ENCODE data around the gene CTCF.

The CTCF gene

DNA sequence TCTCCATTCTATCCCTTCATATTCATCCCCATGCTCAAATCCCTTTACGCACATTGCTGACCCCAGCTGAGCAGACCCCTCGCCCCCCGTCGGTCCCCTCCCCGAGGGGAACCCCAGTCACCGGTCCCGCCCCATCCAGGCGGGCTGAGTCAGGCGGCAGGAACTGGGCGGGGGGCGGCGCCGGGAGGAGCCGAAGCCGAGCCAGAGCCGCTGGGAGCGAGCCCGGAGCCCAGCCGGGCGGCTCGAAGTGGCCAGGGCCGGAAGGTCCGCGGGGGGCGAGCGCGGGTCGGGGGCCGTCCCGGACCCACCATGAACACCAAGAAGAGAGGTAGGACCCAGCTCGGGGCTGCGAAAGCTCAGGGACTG, 25.1 kb upstream of the CTCF start:
- peak; percentile 60 for DNase-seq (ENCODE audit: low read depth)
- TF ChIP-seq, protein P1, sequence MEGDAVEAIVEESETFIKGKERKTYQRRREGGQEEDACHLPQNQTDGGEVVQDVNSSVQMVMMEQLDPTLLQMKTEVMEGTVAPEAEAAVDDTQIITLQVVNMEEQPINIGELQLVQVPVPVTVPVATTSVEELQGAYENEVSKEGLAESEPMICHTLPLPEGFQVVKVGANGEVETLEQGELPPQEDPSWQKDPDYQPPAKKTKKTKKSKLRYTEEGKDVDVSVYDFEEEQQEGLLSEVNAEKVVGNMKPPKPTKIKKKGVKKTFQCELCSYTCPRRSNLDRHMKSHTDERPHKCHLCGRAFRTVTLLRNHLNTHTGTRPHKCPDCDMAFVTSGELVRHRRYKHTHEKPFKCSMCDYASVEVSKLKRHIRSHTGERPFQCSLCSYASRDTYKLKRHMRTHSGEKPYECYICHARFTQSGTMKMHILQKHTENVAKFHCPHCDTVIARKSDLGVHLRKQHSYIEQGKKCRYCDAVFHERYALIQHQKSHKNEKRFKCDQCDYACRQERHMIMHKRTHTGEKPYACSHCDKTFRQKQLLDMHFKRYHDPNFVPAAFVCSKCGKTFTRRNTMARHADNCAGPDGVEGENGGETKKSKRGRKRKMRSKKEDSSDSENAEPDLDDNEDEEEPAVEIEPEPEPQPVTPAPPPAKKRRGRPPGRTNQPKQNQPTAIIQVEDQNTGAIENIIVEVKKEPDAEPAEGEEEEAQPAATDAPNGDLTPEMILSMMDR (IDR thresholded peaks at IDR 0.05; ENCODE audit: insufficient read depth, low read depth, low read length, missing control alignments), result no peak
- H3K4me3 ChIP-seq (ENCODE audit: low read length), result peak overlapping the region; percentile 59

DNA sequence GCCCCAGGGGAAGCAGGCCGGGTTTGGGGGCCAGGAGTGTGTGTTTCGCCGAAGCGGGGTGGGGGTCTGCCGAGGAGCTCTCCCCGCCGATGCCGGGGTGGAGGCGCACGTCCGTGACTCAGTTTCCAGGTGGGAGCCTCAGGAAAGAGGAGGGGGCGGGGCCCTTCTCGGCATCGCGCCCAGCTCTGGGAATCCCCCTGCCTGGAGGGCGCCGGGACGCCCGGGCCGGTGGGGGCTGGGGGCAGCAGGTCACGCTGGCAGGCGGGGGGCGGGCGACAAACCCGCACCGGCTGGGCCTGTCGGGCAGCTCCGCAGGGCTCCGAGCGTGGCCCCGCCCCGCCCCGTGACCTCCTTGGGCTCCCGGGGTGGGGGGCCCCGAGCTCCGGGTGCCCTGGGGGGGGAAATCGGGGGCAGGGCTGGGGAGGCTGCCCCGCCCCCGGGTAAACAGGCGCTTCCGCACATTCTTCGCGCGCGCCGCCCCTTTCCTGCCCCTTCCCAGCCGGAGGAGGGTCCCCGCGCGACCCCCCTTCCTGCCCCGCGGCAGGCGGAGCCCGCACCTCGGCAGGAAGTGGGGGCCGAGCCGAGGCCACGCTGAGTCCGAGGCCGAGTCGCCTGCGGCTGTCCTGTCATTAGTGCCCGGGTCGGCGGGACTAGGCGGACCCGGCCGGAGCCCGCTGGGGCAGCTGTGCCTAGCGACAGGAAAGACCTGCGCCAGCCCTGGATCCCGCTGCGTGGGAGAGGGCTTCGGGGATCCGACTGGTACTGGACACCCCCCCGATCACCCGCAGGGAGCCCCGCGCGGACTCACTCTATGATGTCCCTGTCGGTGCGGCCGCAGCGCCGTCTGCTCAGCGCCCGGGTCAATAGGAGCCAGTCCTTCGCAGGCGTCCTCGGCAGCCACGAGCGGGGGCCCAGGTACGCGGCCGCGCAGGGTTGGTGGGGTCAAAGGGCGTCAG, 24.4 kb upstream of the CTCF start:
- peak overlapping the region; percentile 59 for H3K4me3 ChIP-seq (ENCODE audit: low read length)
- TF ChIP-seq, protein P1 (IDR thresholded peaks at IDR 0.05; ENCODE audit: insufficient read depth, low read depth, low read length, missing control alignments), result no peak
- DNase-seq (ENCODE audit: low read depth), result no peak

DNA sequence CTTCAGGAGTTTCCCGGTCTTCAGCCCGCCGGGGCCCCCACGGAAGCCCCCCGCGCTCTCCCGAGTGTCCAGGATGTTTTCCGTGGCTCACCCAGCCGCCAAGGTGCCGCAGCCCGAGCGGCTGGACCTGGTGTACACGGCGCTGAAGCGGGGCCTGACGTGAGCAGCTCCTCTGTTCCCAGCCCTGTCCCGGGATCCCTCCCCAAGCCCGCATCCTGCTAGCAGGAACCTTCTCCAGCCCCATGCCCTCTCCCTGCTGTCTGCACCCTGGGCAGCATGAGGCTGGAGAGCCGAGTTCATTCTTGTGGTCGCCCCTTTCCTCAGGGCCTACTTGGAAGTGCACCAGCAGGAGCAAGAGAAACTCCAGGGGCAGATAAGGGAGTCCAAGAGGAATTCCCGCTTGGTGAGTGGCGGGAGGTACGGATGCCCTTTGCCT, 23.6 kb upstream of the CTCF start:
- no peak for DNase-seq (ENCODE audit: low read depth)
- peak overlapping the region; percentile 59 for H3K4me3 ChIP-seq (ENCODE audit: low read length)
- TF ChIP-seq, protein P1 (IDR thresholded peaks at IDR 0.05; ENCODE audit: insufficient read depth, low read depth, low read length, missing control alignments), result no peak

DNA sequence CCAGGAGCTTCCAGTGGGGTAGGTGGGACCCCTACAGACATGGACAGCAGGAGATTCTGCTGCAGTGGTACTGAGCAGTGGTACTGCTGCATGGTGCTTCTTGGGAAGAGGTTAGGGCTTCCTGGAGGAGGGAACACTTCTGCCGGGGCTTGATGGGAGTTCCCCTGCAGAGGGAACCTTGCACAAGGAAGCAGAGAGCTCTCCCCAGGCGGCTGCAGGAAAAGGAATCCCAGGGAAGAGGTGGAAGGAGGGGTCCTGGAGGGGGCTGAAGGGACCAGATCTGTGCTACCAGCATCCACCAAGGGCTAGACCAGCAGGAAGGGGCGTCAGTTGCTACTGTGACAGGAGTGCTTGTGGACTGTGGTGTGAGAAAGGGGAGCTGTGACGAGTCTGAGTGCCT, 23.1 kb upstream of the CTCF start:
- DNase-seq (ENCODE audit: low read depth), result no peak
- TF ChIP-seq, protein P1 (IDR thresholded peaks at IDR 0.05; ENCODE audit: insufficient read depth, low read depth, low read length, missing control alignments), result no peak
- H3K4me3 ChIP-seq (ENCODE audit: low read length), result no peak overlapping the region

DNA sequence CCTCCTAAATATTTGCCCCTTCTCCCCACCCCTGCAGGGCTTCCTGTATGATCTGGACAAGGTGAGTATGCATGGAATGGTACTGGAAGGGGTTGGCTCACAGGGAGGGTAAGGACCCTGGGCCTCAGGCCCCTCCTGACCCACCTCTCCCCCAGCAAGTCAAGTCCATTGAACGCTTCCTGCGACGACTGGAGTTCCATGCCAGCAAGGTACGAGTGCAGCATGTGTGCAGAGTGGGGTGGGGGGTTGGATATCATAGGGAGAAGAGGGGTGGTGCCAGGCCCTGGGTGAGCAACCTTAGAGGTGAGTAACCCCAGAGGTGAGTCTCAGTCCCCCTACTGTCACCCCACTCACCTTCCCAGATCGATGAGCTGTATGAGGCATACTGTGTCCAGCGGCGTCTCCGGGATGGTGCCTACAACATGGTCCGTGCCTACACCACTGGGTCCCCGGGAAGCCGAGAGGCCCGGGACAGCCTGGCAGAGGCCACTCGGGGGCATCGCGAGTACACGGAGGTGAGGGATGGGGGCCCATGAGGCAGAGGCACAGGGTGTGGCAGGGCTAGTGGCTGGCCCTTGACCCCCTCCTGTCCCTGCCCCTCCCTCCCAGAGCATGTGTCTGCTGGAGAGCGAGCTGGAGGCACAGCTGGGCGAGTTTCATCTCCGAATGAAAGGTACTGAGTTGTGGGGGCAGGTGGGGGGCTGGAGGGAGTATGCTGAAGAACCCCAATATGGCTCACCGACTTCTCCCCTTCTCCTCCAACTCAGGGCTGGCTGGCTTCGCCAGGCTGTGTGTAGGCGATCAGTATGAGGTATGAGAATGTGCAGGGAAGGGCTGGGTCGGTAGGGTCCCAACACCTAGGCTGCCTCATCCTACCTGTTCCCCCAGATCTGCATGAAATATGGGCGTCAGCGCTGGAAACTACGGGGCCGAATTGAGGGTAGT, 22.4 kb upstream of the CTCF start:
- DNase-seq (ENCODE audit: low read depth), result no peak
- TF ChIP-seq, protein P1 (IDR thresholded peaks at IDR 0.05; ENCODE audit: insufficient read depth, low read depth, low read length, missing control alignments), result no peak

DNA sequence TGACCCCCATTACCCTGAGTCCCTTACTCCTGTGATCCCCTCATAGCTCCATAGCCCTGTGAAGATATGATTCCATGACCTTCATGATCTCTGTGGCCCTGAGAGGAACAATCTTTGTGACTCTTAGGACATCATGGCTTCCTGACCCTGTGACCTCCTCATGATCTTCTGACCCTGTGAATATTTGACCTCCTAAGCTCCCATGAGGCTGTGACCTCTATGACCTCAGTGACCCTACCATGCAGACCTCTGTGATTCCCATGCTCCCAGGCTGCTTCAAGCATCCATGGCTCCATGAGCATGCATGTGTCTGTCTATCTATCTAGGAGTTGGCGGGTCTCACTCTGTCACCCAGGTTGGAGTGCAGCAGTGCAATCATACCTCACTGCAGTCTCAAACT, 21.6 kb upstream of the CTCF start:
- TF ChIP-seq, protein P1 (IDR thresholded peaks at IDR 0.05; ENCODE audit: insufficient read depth, low read depth, low read length, missing control alignments), result no peak
- no peak overlapping the region for H3K4me3 ChIP-seq (ENCODE audit: low read length)
- DNase-seq (ENCODE audit: low read depth), result no peak

More for the DNA sequence above, 22.4 kb upstream of the CTCF start:
- no peak overlapping the region for H3K4me3 ChIP-seq (ENCODE audit: low read length)

Data from epithelial cell of esophagus (primary cell).